Measurements from ENCODE around the gene CUL9. TPM values are rescaled to one million over a fixed set of nuclear protein-coding genes. Genes with fewer than 3 reads are reported as not detected.

The CUL9 gene
- total RNA-seq, 1 experiment from 2014 or later = 19.6 TPM

GRCh38 chr6:43229803-43230620 lies 48.0 kb downstream of the CUL9 start:
- DNase-seq (ENCODE audit: low spot score) = no peak

- DNase-seq (ENCODE audit: low spot score) = no peak
Observed at GRCh38 chr6:43231053-43231452, 49.1 kb downstream of the CUL9 start.

GRCh38 chr6:43231735-43232450 lies 49.9 kb downstream of the CUL9 start:
- no peak for DNase-seq (ENCODE audit: low spot score)

- DNase-seq (ENCODE audit: low spot score) = no peak
Observed at GRCh38 chr6:43235841-43236240, 53.8 kb downstream of the CUL9 start.

GRCh38 chr6:43239054-43239453 lies 57.1 kb downstream of the CUL9 start:
- DNase-seq (ENCODE audit: low spot score) = no peak

GRCh38 chr6:43240950-43241349 lies 59.0 kb downstream of the CUL9 start:
- DNase-seq (ENCODE audit: low spot score) = no peak

GRCh38 chr6:43241446-43241845 lies 59.5 kb downstream of the CUL9 start:
- no peak for DNase-seq (ENCODE audit: low spot score)

- no peak for DNase-seq (ENCODE audit: low spot score)
Observed at GRCh38 chr6:43242908-43243663, 61.1 kb downstream of the CUL9 start, which contains the start of gene TTBK1. TTBK1 (plus strand) TSS chr6:43243481; CDS start chr6:43246661, 3,180 bp downstream.

GRCh38 chr6:43243664-43244321 lies 61.8 kb downstream of the CUL9 start:
- no peak for DNase-seq (ENCODE audit: low spot score)

- DNase-seq (ENCODE audit: low spot score) = peak; percentile 11
Observed at GRCh38 chr6:43246301-43247113, 64.5 kb downstream of the CUL9 start.

GRCh38 chr6:43247114-43247999 lies 65.4 kb downstream of the CUL9 start:
- DNase-seq (ENCODE audit: low spot score) = peak; percentile 14

- DNase-seq (ENCODE audit: low spot score) = no peak
Observed at GRCh38 chr6:43248101-43248500, 66.1 kb downstream of the CUL9 start.

GRCh38 chr6:43248791-43249190 lies 66.8 kb downstream of the CUL9 start:
- DNase-seq (ENCODE audit: low spot score) = no peak

- no peak for DNase-seq (ENCODE audit: low spot score)
Observed at GRCh38 chr6:43250992-43251373, 69.0 kb downstream of the CUL9 start.

- DNase-seq (ENCODE audit: low spot score) = no peak
Observed at GRCh38 chr6:43253401-43253800, 71.4 kb downstream of the CUL9 start.

GRCh38 chr6:43254138-43254817 lies 72.3 kb downstream of the CUL9 start:
- no peak for DNase-seq (ENCODE audit: low spot score)

- DNase-seq (ENCODE audit: low spot score) = no peak
Observed at GRCh38 chr6:43254846-43255245, 72.8 kb downstream of the CUL9 start.

- DNase-seq (ENCODE audit: low spot score) = no peak
Observed at GRCh38 chr6:43255408-43256054, 73.5 kb downstream of the CUL9 start.
